OCI-LY7 (cell line): Measurements from ENCODE around the gene ABCF3. TPM values are rescaled to one million over a fixed set of nuclear protein-coding genes. Genes with fewer than 3 reads are reported as not detected.

ENCODE experiments used
- BruUV-seq: library from RNA; stranded (reverse); fragments of 400-500 nt; replicated peaks from 2 replicates; lab custom pipeline; 2021; lab: Mats Ljungman, UMichigan
- CTCF ChIA-PET: fragments of 300-600 bp; sonication (Branson Sonifier 250); formaldehyde crosslinking; loops from one replicate; lab custom pipeline; 2022; ENCODE audit warnings: antibody characterized with exemption; ENCODE audit not compliant: unreplicated experiment; lab: Charles Lee
- POLR2A ChIA-PET: fragments of 300-600 bp; sonication (Branson Sonifier 250); formaldehyde crosslinking; loops from one replicate; lab custom pipeline; 2022; ENCODE audit warnings: antibody characterized with exemption; lab: Charles Lee
- DNase-seq: peaks from one replicate; pipeline ENCODE4 v3.0.0-alpha.2; 2015; ENCODE audit warnings: low spot score
- H2AFZ ChIP-seq: fragments of 200-600 bp; sonication (generic), shearing (Covaris generic); 2 replicates; pipeline ENCODE4 v1.6.1; 2014; ENCODE audit warnings: mild to moderate bottlenecking, antibody characterized with exemption, low read length, moderate library complexity
- H3K27ac ChIP-seq: fragments of 200-600 bp; sonication (generic); 2 replicates; pipeline ENCODE4 v1.5.1; 2014; ENCODE audit warnings: mixed run types, low read depth, mild to moderate bottlenecking, moderate library complexity, low read length, inconsistent platforms; ENCODE audit not compliant: poor library complexity, severe bottlenecking
- H3K36me3 ChIP-seq: fragments of 200-600 bp; sonication (generic); 2 replicates; pipeline ENCODE4 v1.6.1; 2014; ENCODE audit warnings: mild to moderate bottlenecking, antibody characterized with exemption, low read length, moderate library complexity, mixed read lengths; ENCODE audit not compliant: insufficient read depth
- H3K4me1 ChIP-seq: fragments of 200-600 bp; sonication (generic); 2 replicates; pipeline ENCODE4 v1.5.1; 2014; ENCODE audit warnings: mild to moderate bottlenecking, low read length; ENCODE audit not compliant: insufficient read depth, poor library complexity, severe bottlenecking
- H3K4me2 ChIP-seq: fragments of 200-600 bp; sonication (generic); 2 replicates; pipeline ENCODE4 v1.6.1; 2014; ENCODE audit warnings: mild to moderate bottlenecking, low read length
- H3K4me3 ChIP-seq: fragments of 200-600 bp; sonication (generic); 2 replicates; pipeline ENCODE4 v1.5.1; 2014; ENCODE audit warnings: mild to moderate bottlenecking, low read depth, low read length; ENCODE audit not compliant: poor library complexity, severe bottlenecking
- H3K79me2 ChIP-seq: fragments of 200-600 bp; sonication (generic); 2 replicates; pipeline ENCODE4 v1.6.1; 2016; ENCODE audit warnings: low read depth, mild to moderate bottlenecking, low read length, moderate library complexity, mixed read lengths; ENCODE audit not compliant: insufficient read depth
- H3K9me2 ChIP-seq: fragments of 200-600 bp; sonication (generic); 2 replicates; pipeline ENCODE4 v1.6.1; 2016; ENCODE audit warnings: mild to moderate bottlenecking, low read length, mixed read lengths; ENCODE audit not compliant: insufficient read depth
- H3K9me3 ChIP-seq: fragments of 200-600 bp; sonication (generic); 2 replicates; pipeline ENCODE4 v1.6.1; 2014; ENCODE audit warnings: mild to moderate bottlenecking, mixed run types, low read length, mixed read lengths
- H4K20me1 ChIP-seq: fragments of 200-600 bp; sonication (generic); 2 replicates; pipeline ENCODE4 v1.6.1; 2014; ENCODE audit warnings: mild to moderate bottlenecking, antibody characterized with exemption, low read length, moderate library complexity, mixed read lengths; ENCODE audit not compliant: insufficient read depth
- CTCF ChIP-seq: fragments of 200-600 bp; sonication (generic); conservative IDR thresholded peaks from 2 replicates; pipeline ENCODE4 v1.5.1; 2014; ENCODE audit warnings: mild to moderate bottlenecking, antibody characterized with exemption, low read length, moderate library complexity, mixed read lengths
- EZH2phosphoT487 ChIP-seq: fragments of 200-600 bp; sonication (generic); IDR thresholded peaks from 2 replicates; pipeline ENCODE4 v1.6.1; 2018; ENCODE audit warnings: low read depth, borderline replicate concordance, mild to moderate bottlenecking, mixed run types, antibody characterized with exemption, low read length, moderate library complexity, mixed read lengths
- intact Hi-C: fragments of 100-400 bp; cut with micrococcal nuclease; formaldehyde crosslinking; loops from one replicate; pipeline ENCODE4 v1.10.0; 2022; ENCODE audit not compliant: unreplicated experiment
- total RNA-seq, 2 experiments: library from RNA; depleted of rRNA in 1 of 2; stranded (reverse); fragments of >200 nt in 1 of 2; shearing (Covaris generic) in 1 of 2; gene quantifications; 2 replicates each; pipeline ENCODE4 v1.2.3, GENCODE V29; 2014 to 2022

Gene ABCF3
- total RNA-seq, 2 experiments from 2014 or later = 51.6 to 67.1 TPM

DNA sequence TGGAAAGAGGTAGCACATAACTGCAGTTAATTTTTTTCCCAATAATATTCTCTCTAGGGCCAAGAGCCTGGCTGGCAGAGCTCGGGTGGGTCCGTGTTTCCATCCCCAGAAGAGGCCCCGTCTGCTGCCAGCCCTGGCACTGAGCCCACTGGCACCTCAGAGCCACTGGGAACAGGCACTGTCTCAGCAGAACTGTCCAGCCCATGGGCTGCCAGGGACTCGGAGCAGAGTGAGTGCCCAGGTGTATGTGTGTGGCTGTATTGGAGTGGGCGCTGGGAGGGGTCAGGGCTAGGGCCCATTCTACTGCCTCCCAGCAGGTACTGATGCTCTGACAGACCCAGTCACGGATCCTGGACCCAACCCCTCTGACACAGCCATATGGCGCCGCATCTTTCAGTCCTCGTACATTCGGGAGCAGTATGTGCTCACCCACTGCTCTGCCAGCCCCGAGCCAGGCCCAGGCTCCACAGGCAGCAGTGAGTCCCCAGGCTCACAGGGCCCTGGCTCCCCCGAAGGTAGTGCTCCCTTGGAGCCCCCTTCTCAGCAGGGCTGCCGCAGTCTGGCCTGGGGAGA is 52.3 kb downstream of the ABCF3 start:
- H3K9me2 ChIP-seq = no peaks in the 10 kb centered on the region
- H3K4me2 ChIP-seq = no peak overlapping the region
- no peaks in the 10 kb centered on the region for H3K9me3 ChIP-seq
- no peak overlapping the region for H3K27ac ChIP-seq
- intact Hi-C loops = no loop called here
- H3K79me2 ChIP-seq = no peaks in the 10 kb centered on the region
- CTCF ChIA-PET = interaction anchor here (0.9 kb wide), 1 partner anchor 93 kb away, joined by 3 read pairs; no protein-coding TSS in a partner anchor
- H3K4me1 ChIP-seq = peaks cover 7% of the 10 kb centered on the region
- H3K4me3 ChIP-seq = no peak overlapping the region
- H2AFZ ChIP-seq = no peak overlapping the region
- DNase-seq = no peak
- no TSS peak for BruUV-seq
- POLR2A ChIA-PET = no interaction called here
- H4K20me1 ChIP-seq = no peaks in the 10 kb centered on the region; the same call in 1 of the 2 replicates
- H3K36me3 ChIP-seq = peaks cover 18% of the 10 kb centered on the region
- no peak for TF ChIP-seq CTCF
- TF ChIP-seq EZH2phosphoT487 = no peak

- ChIA-PET CTCF (no interaction called here), POLR2A (interaction anchor here (1.1 kb wide), 1 partner anchor 44 kb away, joined by 3 read pairs; no protein-coding TSS in a partner anchor)
- Histone ChIP-seq H3K36me3 (peaks cover 27% of the 10 kb centered on the region), H2AFZ (no peak overlapping the region), H3K79me2 (no peaks in the 10 kb centered on the region), H3K9me3 (no peaks in the 10 kb centered on the region), H3K9me2 (no peaks in the 10 kb centered on the region), H3K4me1 (peaks cover 7% of the 10 kb centered on the region), H3K27ac (no peak overlapping the region), H3K4me2 (no peak overlapping the region), H4K20me1 (no peaks in the 10 kb centered on the region; the same call in 1 of the 2 replicates), H3K4me3 (no peak overlapping the region)
- BruUV-seq = no TSS peak
- TF ChIP-seq CTCF (no peak), EZH2phosphoT487 (no peak)
- no peak for DNase-seq
- intact Hi-C loops = no loop called here
Measured at GRCh38 chr3:184239221-184239620, 53.2 kb downstream of the ABCF3 start.

DNA sequence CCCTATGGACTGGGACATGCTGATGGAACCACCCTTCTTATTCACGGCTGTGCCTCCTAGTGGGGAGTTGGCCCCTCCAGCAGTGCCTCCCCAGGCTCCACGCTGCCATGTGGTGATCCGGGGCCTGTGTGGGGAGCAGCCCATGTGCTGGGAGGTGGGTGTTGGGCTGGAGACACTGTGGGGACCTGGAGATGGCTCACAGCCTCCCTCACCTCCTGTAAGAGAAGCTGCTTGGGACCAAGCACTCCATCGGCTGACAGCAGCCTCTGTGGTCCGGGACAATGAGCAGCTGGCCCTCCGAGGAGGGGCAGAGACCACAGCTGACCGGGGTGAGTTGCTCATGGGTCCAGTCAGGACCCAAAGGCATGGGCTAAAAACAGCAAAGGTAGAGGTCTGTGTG is 53.7 kb downstream of the ABCF3 start:
- Histone ChIP-seq H3K36me3 (peaks cover 32% of the 10 kb centered on the region), H3K9me2 (no peaks in the 10 kb centered on the region), H3K9me3 (no peaks in the 10 kb centered on the region), H3K79me2 (no peaks in the 10 kb centered on the region), H3K4me2 (no peak overlapping the region), H3K27ac (no peak overlapping the region), H3K4me3 (no peak overlapping the region), H3K4me1 (peaks cover 7% of the 10 kb centered on the region), H2AFZ (no peak overlapping the region), H4K20me1 (no peaks in the 10 kb centered on the region; the same call in 1 of the 2 replicates)
- no peak for TF ChIP-seq CTCF
- intact Hi-C loops = no loop called here
- DNase-seq = no peak
- POLR2A ChIA-PET = interaction anchor here (1.1 kb wide), 1 partner anchor 45 kb away, joined by 3 read pairs; no protein-coding TSS in a partner anchor
- CTCF ChIA-PET = no interaction called here
- BruUV-seq = no TSS peak
